SU-DHL-6 (cell line): ENCODE data around the gene SLC4A5.

ENCODE experiments used
- H2AFZ ChIP-seq: fragments of 200-600 bp; sonication (generic); 2 replicates; pipeline ENCODE4 v1.6.1; 2014; ENCODE audit warnings: low read depth, mild to moderate bottlenecking, moderate library complexity, mixed read lengths, antibody characterized with exemption, low read length; ENCODE audit not compliant: severe bottlenecking
- H3F3A ChIP-seq: fragments of 200-600 bp; shearing (Covaris generic); 2 replicates; pipeline ENCODE4 v1.6.0; 2016; ENCODE audit warnings: antibody characterized with exemption, mild to moderate bottlenecking; ENCODE audit not compliant: insufficient read depth
- H3K27ac ChIP-seq: fragments of 200-600 bp; sonication (generic); 2 replicates; pipeline ENCODE4 v1.5.1; 2016; ENCODE audit warnings: low read depth, mild to moderate bottlenecking, low read length, moderate library complexity, mixed read lengths
- H3K27me3 ChIP-seq: fragments of 200-600 bp; sonication (generic), shearing (Covaris generic); 2 replicates; pipeline ENCODE4 v1.6.0; 2014; ENCODE audit warnings: mild to moderate bottlenecking, low read length
- H3K36me3 ChIP-seq: fragments of 200-600 bp; sonication (generic); 2 replicates; pipeline ENCODE4 v1.6.1; 2014; ENCODE audit warnings: mild to moderate bottlenecking, low read length, mixed read lengths
- H3K4me2 ChIP-seq: fragments of 300-600, 200-600 bp; shearing (Covaris generic), sonication (generic); 2 replicates; pipeline ENCODE4 v1.6.0; 2014; ENCODE audit warnings: low read length, low read depth, mild to moderate bottlenecking; ENCODE audit not compliant: poor library complexity, severe bottlenecking
- H3K4me3 ChIP-seq: fragments of 200-600 bp; sonication (generic); 2 replicates; pipeline ENCODE4 v1.5.1; 2014; ENCODE audit warnings: antibody characterized with exemption, low read length, mild to moderate bottlenecking, mixed read lengths; ENCODE audit not compliant: insufficient read depth, poor library complexity, severe bottlenecking
- H3K79me2 ChIP-seq: fragments of 200-600 bp; sonication (generic); 2 replicates; pipeline ENCODE4 v1.6.1; 2014; ENCODE audit warnings: mild to moderate bottlenecking, low read length, moderate library complexity; ENCODE audit not compliant: insufficient read depth
- H3K9ac ChIP-seq: fragments of 200-600 bp; sonication (generic); 2 replicates; pipeline ENCODE4 v1.7.0; 2014; ENCODE audit warnings: mild to moderate bottlenecking, low read length
- H3K9me2 ChIP-seq: fragments of 200-600 bp; sonication (generic); replicated peaks from 2 replicates; pipeline ENCODE4 v1.6.1; 2014; ENCODE audit warnings: low read length; ENCODE audit not compliant: insufficient read depth
- H3K9me3 ChIP-seq: fragments of 200-600 bp; sonication (generic); 2 replicates; pipeline ENCODE4 v1.6.1; 2014; ENCODE audit warnings: low read length, mixed read lengths; ENCODE audit not compliant: insufficient read depth
- H4K20me1 ChIP-seq: fragments of 200-600 bp; sonication (generic); 2 replicates; pipeline ENCODE4 v1.6.1; 2014; ENCODE audit warnings: low read depth, mild to moderate bottlenecking, antibody characterized with exemption, low read length, moderate library complexity, mixed read lengths
- CTCF ChIP-seq: fragments of 200-600 bp; sonication (generic); IDR thresholded peaks from one replicate; pipeline ENCODE4 v1.5.1; 2017; ENCODE audit warnings: antibody characterized with exemption, mild to moderate bottlenecking, low read length, moderate library complexity; ENCODE audit not compliant: insufficient read depth, poor library complexity, severe bottlenecking
- EZH2phosphoT487 ChIP-seq: fragments of 200-600 bp; sonication (generic), shearing (Covaris generic); conservative IDR thresholded peaks from 2 replicates; pipeline ENCODE4 v1.6.1; 2018; ENCODE audit warnings: mild to moderate bottlenecking, antibody characterized with exemption, low read length, moderate library complexity, mixed read lengths

The SLC4A5 gene

DNA sequence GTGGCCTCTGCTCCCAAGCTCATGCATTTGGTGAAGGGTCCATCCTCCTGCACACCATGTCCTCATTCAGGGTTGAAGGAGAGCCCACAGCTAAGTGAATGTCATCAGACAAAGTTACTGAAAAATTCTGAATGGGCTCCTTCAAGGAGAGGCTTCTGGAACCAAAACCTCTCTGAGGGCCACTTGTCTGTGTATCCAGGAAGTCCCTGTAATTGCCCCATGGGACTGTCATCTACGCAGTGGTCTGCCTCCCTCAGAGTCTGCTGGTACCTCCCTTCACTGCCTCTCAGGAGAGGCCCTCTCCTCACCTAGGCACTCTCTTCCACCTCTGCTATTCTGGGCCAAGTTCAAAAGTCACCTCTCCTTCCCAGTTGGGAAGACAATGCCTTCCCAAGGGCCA is 68.0 kb downstream of the SLC4A5 start:
- H3F3A ChIP-seq, result no peaks in the 10 kb centered on the region
- no peaks in the 10 kb centered on the region for H3K36me3 ChIP-seq
- no peaks in the 10 kb centered on the region for H4K20me1 ChIP-seq
- H3K79me2 ChIP-seq, result no peaks in the 10 kb centered on the region
- TF ChIP-seq CTCF, result no peak
- no peak for TF ChIP-seq EZH2phosphoT487
- no peak overlapping the region for H2AFZ ChIP-seq
- no peak overlapping the region for H3K4me3 ChIP-seq
- no peaks in the 10 kb centered on the region for H3K9me2 ChIP-seq
- no peak overlapping the region for H3K4me2 ChIP-seq
- no peaks in the 10 kb centered on the region for H3K27me3 ChIP-seq
- no peak overlapping the region for H3K9ac ChIP-seq
- no peaks in the 10 kb centered on the region for H3K9me3 ChIP-seq
- no peak overlapping the region for H3K27ac ChIP-seq

GRCh38 chr2:74269667-74270066 is 73.5 kb downstream of the SLC4A5 start:
- H3K27ac ChIP-seq, result no peak overlapping the region
- no peaks in the 10 kb centered on the region for H4K20me1 ChIP-seq
- H3K36me3 ChIP-seq, result no peaks in the 10 kb centered on the region
- no peaks in the 10 kb centered on the region for H3F3A ChIP-seq
- H2AFZ ChIP-seq, result no peak overlapping the region
- H3K9ac ChIP-seq, result no peak overlapping the region
- H3K9me3 ChIP-seq, result no peaks in the 10 kb centered on the region
- TF ChIP-seq EZH2phosphoT487, result no peak
- no peak for TF ChIP-seq CTCF
- H3K4me3 ChIP-seq, result no peak overlapping the region
- no peaks in the 10 kb centered on the region for H3K79me2 ChIP-seq
- H3K27me3 ChIP-seq, result no peaks in the 10 kb centered on the region
- no peak overlapping the region for H3K4me2 ChIP-seq
- H3K9me2 ChIP-seq, result no peaks in the 10 kb centered on the region

GRCh38 chr2:74267068-74267467 is 76.1 kb downstream of the SLC4A5 start:
- H3F3A ChIP-seq, result no peaks in the 10 kb centered on the region
- no peaks in the 10 kb centered on the region for H3K27me3 ChIP-seq
- no peaks in the 10 kb centered on the region for H3K79me2 ChIP-seq
- H2AFZ ChIP-seq, result no peak overlapping the region
- no peaks in the 10 kb centered on the region for H4K20me1 ChIP-seq
- H3K4me2 ChIP-seq, result no peak overlapping the region
- TF ChIP-seq EZH2phosphoT487 (no peak), CTCF (peak; percentile 48)
- H3K9me2 ChIP-seq, result no peaks in the 10 kb centered on the region
- no peak overlapping the region for H3K4me3 ChIP-seq
- H3K36me3 ChIP-seq, result no peaks in the 10 kb centered on the region
- H3K9ac ChIP-seq, result no peak overlapping the region
- H3K9me3 ChIP-seq, result no peaks in the 10 kb centered on the region
- H3K27ac ChIP-seq, result no peak overlapping the region

GRCh38 chr2:74264281-74264680 is 78.9 kb downstream of the SLC4A5 start:
- Histone ChIP-seq H4K20me1 (no peaks in the 10 kb centered on the region), H3K9ac (no peak overlapping the region), H3K27ac (no peak overlapping the region), H3K4me3 (no peak overlapping the region), H3K27me3 (no peaks in the 10 kb centered on the region), H3K36me3 (no peaks in the 10 kb centered on the region), H3K79me2 (no peaks in the 10 kb centered on the region), H2AFZ (no peak overlapping the region), H3K4me2 (no peak overlapping the region), H3K9me3 (no peaks in the 10 kb centered on the region), H3F3A (no peaks in the 10 kb centered on the region), H3K9me2 (no peaks in the 10 kb centered on the region)
- TF ChIP-seq EZH2phosphoT487 (no peak), CTCF (no peak)
